Amygdala (tissue), 56 donors: Measurements from ENCODE around the gene SLC34A3.
"Not testable (repeated sequence)": the region's sequence is repeated elsewhere in the genome, so short reads cannot be mapped to it uniquely, and the experiment has no call there.

Experiments used
- DNase-seq, 56 donors: peaks; one replicate each; lab custom pipeline; 2025; lab: John Stamatoyannopoulos, UW

Gene SLC34A3

DNA sequence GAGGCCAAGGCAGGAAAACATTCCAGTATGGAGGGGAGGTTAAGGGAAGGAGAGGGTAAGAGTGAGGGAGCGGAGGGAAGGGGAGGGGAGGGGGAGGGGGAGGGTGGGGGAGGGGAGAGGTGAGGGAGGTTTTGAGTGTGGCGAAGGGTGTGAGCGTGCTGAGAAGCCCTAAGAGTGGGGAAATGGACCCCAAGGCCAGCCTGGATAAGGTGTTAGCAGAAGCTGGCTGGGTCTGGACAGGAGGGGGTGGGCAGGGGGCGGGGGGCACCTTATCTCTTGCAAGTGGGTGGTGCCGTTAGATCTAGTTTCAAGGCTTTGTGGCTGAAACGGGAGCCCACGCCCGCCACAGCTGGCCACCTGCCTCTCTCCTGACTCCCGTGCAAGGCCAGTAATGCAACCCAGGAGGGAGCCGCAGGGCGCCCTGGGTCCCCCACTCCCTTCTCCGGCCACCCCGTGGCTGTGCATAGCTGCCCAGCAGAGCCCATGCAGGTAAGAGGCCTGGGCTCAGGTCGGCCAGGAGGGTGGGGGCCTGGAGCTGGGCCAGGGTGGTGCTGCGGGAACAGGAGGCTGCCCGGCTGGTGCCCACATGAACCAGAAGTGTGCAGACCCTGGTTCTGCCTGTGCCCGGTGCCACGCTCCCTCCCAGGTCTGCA, 2.7 kb upstream of the SLC34A3 start:
- no peak for DNase-seq

DNA sequence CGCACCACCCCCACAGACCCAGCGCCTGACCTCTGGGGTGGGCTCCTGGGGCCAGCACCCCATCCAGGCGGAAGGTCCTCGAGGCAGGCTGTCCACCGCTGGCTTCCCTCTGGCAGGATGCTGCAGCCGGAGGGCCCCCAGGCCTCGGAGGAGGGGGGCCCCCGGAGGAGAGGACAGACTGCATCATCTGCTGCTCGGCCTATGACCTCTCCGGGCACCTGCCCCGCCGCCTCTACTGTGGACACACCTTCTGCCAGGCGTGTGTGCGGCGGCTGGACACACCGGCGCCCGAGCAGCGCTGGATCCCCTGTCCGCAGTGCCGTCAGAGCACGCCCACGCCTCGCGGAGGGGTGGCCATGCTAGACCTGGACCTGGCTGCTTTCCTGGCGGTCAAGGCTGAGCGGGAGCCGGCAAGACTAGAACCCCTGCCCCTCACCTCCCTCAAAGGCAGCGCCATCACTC, 2.2 kb upstream of the SLC34A3 start:
- no peak for DNase-seq

DNA sequence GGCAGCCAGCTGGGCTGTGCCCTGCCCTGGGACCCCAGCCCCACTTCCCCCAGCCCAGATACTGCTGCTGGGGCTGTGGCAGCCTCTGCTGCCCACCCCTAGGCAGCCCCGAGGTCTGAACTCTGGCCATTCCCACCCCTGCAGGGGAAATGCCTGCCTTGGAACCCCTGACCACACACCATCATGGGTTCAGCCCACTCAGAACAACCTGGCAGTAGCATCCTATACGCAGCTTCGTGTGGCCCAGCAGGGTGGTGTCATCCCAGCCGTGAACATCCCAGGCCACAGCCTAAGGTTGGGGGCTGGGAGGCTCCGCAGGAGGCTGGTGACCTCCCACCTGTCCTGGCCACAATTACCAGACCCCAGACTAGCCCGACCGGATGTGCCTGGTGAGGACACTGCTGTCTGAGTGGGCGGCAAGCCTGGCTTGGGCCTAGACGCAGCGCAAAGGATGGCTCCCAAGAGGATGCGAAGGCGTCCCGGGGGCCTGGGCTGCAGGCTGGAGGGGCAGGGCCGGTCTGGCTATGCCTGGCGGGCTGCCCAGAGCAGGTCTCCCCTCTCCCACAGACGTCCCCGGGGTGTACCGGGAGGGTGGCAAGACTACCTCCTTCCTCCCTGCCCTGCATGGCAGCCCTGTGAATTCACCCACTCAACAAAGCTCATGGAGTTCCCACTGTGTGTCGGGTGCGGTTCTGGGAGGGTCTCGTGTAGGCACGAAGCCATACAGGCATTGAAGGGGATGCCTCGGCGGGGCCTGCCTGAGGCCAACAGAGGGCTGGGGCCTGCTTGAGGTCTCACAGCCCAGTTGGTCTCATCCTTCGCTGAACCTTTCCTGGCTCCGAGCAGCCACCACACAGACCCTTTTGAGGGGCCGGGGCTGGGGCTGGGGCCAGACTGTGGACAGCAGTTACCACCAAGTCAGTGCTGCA, 1.5 kb upstream of the SLC34A3 start:
- no peak for DNase-seq

DNA sequence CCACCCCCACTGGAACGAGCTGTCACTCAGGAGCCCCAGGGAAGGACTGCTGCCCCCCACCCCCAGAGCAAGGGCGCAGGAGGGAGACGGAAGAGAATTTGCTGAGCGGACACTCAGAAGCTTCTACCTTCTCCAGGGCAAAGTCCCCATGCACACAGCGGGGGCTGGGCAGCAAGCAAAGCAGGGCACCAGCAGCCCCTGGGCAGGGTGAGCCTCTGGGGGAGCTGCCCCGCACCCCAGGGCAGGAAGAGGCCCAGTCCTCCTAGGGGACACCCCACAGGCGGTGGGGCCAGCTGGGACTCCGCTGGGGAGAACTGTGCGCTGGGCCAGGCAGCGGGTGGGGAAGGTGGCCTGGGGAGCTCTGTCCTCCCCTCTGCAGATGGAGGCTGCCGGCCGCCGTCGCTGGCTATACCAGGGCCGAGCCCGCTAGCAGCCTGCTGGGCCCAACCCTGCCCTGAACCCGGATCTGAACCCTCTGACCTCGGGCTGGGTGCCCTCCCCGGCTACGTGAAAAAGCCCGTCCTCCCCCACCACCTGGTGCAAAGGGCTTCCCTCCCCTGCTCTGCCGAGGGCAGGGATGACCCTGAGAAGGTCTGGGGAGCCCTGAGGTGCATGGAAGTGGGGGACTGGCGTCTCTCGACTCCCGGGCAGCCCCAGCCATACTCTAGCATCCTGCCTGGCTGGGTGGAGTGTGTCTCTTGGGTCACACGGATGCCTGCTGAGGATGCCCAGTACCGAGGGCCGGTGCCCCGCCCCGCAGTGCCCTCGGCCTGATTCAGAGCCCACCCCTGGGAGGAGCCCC, 597 bp upstream of the SLC34A3 start:
- no peak for DNase-seq

DNA sequence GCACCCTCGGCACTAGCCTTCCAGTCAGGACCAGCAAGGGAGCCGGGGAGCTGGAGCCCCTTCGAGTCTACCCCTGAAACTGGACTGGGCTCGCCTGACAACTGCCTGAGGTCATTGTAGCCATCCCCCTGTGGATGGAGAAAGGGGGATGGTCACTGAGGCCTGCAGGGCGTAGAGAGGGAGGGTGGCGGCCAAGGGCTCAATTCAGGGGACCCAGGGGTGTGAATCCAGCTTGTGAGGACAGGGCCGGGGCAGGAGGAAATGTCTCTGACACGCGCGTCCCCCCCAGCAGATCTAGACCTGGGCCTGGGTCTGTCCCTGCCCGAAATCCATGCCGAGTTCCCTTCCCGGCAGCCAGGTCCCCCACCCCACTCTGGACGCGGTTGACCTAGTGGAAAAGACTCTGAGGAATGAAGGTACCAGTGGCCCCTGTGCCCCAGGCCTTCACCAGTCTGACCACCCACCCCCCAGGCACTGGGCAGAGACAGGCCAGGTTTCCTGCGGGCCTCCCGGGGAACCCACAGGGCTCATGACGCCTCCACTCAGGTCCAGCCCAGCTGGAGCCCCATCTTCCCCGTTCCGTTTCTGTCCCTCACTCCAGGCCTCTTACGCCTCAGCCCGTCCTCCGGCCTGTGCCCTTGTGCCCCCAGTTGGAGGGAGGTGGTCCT, 805 bp downstream of the SLC34A3 start:
- no peak for DNase-seq

DNA sequence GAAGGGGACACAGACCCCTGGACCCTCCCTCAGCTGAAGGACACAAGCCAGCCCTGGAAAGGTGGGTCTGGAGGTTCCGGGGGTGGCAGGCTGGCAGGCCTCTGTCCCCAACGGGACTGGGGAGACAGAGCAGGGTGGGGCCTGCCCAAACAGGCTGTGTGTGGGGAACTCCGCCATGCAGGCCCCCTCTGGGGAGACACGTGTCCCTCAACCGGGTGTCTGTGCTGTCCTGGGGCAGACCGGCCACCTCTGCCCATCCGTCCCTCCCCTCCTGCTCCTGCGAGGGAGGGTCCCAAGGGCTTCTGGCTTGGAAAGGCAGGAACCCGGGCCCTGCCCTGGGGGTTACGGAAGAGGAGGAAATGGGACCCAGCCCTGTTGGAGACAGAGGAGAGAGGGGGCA, 1.4 kb downstream of the SLC34A3 start:
- no peak for DNase-seq

DNA sequence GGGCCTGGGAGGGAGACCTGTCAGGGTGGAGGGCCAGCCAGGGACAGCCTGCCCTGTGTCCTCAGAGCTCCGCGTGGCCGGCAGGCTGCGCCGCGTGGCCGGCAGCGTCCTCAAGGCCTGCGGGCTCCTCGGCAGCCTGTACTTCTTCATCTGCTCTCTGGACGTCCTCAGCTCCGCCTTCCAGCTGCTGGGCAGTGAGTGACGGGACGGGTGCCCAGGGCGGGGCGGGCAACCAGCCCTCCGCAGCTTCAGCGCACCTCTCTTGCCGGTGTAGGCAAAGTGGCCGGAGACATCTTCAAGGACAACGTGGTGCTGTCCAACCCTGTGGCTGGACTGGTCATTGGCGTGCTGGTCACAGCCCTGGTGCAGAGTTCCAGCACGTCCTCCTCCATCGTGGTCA, 1.8 kb downstream of the SLC34A3 start:
- DNase-seq, result no peak

DNA sequence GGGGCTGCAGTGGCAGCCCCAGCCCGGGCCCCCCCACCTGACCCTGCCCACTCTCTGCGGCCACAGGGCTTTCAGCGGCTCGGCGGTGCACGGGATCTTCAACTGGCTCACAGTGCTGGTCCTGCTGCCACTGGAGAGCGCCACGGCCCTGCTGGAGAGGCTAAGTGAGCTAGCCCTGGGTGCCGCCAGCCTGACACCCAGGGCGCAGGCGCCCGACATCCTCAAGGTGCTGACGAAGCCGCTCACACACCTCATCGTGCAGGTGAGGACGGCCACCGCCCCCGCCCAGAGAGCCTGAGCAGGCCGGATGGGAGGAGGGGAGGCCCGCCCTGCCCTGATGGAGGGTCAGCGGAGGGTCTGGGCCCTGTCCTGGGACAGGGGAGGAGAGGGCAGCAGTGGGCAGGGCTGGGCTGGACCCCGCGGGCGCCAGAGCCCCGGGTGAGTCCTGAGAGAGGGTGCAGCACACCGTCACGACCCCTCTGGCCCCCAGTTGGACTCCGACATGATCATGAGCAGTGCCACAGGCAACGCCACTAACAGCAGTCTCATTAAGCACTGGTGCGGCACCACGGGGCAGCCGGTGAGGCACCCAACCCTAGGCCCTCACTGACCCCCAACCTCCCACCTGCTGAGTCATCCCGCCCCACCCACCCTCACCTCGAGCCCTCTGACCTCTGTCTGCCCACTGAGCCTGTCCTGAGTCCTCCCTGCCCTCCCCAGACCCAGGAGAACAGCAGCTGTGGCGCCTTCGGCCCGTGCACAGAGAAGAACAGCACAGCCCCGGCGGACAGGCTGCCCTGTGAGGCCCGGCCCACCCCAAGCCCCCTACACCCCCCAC, 2.7 kb downstream of the SLC34A3 start:
- DNase-seq, result no peak

DNA sequence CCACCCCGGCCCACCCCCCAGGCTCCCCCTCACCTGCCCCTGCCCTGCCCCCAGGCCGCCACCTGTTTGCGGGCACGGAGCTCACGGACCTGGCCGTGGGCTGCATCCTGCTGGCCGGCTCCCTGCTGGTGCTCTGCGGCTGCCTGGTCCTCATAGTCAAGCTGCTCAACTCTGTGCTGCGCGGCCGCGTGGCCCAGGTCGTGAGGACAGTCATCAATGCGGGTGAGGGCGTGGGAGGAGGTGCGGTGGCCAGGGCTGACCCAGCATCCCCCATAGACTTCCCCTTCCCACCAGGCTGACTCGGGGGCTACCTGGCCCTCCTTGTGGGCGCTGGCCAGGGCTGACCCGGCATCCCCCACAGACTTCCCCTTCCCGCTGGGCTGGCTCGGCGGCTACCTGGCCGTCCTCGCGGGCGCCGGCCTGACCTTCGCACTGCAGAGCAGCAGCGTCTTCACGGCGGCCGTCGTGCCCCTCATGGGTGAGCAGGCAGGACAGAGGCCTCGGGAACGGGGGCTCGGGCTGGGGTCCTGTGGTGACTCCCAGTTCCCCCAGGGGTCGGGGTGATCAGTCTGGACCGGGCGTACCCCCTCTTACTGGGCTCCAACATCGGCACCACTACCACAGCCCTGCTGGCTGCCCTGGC, 3.5 kb downstream of the SLC34A3 start:
- DNase-seq, result no peak

DNA sequence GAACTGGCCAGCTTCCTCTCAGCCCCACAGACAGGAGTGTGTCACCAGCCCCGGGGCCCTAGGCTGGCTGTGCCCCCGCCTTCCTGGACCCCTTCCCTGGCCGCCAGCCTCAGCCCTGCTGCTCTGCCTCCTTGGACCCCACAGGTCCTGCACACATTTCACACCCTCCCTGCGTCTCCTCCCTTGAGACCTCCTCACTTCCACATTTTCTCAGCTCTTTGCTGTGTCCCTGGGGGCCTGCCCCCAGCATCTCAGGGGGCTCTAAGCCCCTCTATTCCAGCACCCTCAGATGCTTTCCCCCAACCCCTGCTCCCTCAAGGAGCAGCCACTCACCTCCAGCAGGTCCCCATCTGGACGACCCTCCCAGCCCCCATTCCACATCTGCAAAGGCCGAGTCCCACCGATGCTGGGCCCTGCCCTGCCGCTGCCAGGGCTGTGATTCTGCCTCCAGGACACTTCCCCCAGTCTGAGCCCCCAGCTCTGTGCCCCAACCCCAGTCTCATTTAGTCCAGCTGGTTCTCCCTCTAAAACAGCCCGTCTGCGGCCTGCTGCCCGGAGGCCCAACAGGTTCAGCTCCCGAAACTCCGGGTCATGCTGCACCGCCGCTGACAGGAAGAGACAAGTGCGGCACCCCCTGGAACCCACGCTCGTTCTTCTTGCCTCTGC, 4.2 kb downstream of the SLC34A3 start:
- DNase-seq, result no peak

DNA sequence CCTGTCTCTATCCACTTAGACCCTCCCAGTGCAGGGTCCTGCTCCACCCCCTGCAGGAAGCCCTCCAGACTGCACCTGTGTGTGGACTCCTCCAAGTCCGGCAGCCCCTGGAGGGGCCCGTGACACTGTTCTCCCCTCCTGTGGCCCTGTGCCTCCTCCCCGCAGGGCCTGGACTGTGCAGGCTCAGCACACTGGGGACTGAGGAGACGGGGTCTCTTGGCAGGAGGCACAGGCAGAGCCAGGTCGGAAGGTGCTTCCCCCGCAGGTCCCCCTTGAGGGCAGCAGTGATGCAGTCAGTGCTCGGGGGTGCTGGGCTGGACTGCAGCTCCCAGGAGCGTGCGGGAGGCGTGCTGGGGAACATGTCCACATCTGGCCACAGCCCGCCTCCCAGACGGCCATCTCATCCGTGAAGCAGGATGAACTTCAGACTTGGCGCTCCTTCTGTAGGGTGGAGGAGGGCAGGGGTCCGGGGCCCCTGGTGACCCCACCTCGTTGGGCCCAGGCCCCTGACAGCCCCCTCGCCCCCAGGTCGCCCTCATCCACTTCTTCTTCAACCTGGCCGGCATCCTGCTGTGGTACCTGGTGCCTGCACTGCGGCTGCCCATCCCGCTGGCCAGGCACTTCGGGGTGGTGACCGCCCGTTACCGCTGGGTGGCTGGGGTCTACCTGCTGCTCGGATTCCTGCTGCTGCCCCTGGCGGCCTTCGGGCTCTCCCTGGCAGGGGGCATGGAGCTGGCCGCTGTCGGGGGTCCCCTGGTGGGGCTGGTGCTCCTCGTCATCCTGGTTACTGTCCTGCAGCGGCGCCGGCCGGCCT, 4.9 kb downstream of the SLC34A3 start:
- DNase-seq, result no peak

DNA sequence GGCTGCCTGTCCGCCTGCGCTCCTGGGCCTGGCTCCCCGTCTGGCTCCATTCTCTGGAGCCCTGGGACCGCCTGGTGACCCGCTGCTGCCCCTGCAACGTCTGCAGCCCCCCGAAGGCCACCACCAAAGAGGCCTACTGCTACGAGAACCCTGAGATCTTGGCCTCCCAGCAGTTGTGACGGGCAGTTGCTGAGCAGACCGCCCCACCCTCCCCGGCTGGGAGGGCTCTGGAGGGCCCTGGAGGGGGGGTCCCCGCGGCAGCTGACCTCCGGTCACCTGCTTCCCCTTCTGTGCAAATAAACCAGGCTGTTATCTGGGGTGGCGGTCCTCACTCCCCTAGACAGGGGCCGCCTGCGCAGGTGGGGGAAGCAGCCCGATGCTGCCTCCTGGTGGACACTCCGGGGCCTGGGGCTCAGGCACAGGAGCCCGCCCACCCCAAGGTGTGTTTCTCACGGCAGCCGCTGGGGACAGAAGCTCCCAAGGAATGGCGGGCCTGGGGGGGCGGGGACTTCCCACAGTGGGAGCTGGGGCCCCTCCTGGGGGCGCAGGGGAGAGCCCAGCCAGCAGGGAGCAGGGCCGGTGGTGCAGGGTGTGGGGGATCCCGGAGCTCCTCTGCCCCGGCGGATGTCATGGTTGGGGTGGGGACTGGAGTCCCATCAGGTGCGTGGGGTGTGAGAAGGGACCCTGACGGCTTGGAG, 5.7 kb downstream of the SLC34A3 start:
- peak in 51 of 56 donors; percentile 26 to 86 (median 61) for DNase-seq

DNA sequence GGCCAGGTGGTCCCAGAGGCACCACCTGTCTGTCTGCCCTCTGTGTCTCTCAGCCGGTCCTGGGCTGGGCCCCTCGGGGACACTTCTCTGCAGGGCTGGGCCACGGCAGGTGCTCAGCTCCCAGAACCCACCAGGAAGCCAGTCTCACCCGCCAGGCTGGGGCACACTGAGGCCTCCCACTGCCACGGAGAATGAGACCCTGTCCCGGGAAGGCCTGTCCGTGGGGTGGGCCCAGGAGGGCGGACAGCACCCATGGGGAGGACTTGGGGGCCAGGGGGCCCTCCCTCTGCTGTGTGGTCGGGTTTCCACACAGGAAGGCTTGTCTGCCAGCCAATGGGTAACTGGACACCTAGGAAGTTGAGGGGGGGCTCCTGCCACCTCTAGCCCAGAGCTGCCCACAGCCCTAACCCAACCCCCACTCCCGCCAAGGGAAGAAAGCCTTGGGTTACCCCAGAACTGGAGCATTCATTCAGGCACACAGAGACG, 6.3 kb downstream of the SLC34A3 start:
- peak in 1 of 56 donors; percentile 36 for DNase-seq

DNA sequence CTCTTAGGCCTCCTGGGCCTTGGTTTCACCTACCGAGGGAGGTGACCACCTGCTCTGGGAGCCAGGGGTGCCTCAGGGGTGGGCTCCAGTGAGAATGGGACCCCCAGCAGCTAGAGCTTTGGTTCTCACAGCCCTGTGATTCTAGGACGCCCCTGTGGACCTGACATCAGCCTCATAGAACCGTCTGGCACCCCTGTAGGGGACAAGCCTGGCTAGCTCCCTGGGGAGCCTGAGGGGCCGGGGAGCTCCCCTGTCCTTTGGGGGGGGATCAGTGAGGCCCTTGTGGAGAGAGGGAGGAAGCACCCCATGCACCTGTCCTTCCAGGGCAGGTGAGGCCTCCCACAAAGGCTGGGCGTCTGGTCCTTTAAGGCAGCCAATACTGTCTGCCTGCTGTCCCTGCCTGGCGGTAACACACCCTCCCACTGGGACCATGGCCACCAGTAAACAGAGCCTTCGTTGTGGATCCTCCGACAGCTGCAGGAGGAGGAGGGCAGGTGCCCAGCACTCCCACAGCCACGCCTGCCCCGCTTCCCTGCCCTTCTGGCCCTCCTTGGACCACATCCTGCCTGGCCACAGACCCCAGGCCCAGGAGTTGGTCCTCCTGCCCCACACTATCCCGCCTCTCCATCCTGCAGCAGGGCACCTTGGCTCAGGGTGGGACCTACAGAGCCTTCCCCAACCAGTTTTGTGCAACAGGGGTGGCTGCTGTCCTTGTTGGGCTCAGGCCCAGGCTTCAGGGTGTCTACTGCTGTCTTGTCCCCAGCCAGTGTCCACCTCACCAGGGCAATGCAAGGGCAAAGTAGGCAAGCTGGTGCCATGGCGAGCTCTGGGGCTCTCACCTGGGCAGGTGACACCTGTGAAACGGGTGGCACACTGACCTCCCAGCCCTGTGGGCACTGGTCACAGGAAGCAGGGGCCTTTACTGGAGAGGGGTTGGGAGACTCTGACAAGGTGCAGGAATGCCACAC, 7.3 kb downstream of the SLC34A3 start:
- DNase-seq, result peak in 47 of 56 donors; percentile 14 to 90 (median 56)

DNA sequence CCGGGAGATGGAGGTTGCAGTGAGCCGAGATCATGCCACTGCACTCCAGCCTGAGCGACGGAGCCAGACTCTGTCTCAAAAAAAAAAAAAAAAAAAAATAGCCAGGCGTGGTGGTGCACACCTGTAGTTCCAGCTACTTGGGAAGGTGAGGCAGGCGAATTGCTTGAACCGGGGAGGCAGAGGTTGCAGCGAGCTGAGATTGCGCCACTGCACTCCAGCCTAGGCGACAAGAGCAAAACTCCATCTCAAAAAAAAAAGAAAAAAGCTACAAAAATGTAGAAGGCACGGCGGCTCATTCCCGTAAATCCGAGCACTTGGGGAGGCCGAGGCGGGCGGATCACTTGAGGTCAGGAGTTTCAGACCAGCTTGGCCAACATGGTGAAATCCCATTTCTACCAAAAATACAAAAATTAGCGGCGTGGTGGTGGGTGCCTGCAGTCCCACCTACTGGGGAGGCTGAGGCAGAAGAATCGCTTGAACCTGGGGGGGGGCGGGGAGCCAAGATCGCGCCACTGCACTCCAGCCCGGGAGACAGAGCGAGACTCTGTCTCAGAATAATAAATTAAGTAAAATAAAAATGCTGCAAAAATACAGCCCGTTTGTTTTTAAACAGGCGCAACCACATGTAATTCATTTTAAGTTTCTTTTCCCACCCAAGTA, 9.0 kb downstream of the SLC34A3 start:
- DNase-seq, result not testable (repeated sequence)
